HS-5 (cell line): ENCODE results near the gene BCAP29.

ENCODE experiments used
- DNase-seq: peaks from one replicate; pipeline ENCODE4 v3.0.0-alpha.2; 2012; ENCODE audit warnings: low read depth

Gene BCAP29

DNA sequence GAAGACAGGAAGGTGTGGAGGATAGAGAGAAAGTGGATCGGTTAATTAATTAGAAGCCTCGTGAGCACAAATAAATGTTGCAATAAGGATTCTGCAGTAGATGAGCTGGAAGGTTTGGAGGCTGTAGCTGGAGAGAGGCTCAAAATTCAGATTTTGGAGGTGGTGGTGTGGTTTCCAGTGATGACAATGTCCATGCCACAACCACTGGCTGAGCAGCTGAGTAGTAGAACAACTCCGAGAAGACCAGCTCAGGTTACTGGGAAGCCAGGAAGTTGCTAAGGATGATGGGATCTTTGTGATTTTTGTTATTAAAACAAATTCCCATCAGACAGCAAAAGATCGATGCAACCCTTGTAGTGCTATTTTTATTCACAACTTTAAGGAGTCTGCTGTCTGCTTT is 88.2 kb downstream of the BCAP29 start:
- no peak for DNase-seq
